HTR-8/SVneo (cell line): Measurements from ENCODE around the gene AOAH.
"Not testable (repeated sequence)": the region's sequence is repeated elsewhere in the genome, so short reads cannot be mapped to it uniquely, and the experiment has no call there.

Experiments
- DNase-seq: peaks from one replicate; pipeline ENCODE4 v3.0.0; 2011; ENCODE audit warnings: low spot score, mixed read lengths; ENCODE audit not compliant: insufficient read length
- FAIRE-seq: peaks from 2 replicates; lab custom pipeline; 2011; peaks lifted over from hg19 to GRCh38; lab: Jason Lieb, UNC

The AOAH gene

GRCh38 chr7:36661135-36661840 is 63.0 kb downstream of the AOAH start:
- DNase-seq: no peak
- no peak for FAIRE-seq

GRCh38 chr7:36659638-36660341 is 64.5 kb downstream of the AOAH start:
- DNase-seq: no peak
- no peak for FAIRE-seq

- peak; percentile 67 for FAIRE-seq
- no peak for DNase-seq
Measured at GRCh38 chr7:36659172-36659516, 65.2 kb downstream of the AOAH start.

- FAIRE-seq (peak; percentile 83), DNase-seq (peak; percentile 56)
Measured at GRCh38 chr7:36658335-36659171, 65.7 kb downstream of the AOAH start.

- DNase-seq (no peak), FAIRE-seq (no peak)
Measured at GRCh38 chr7:36657036-36657660, 67.1 kb downstream of the AOAH start.

- DNase-seq (no peak), FAIRE-seq (no peak)
Measured at GRCh38 chr7:36654436-36654835, 69.9 kb downstream of the AOAH start.

- FAIRE-seq (no peak), DNase-seq (no peak)
Measured at GRCh38 chr7:36653663-36654355, 70.5 kb downstream of the AOAH start.

- peak; percentile 20 for FAIRE-seq
- DNase-seq: no peak
Measured at GRCh38 chr7:36653008-36653662, 71.2 kb downstream of the AOAH start.

- no peak for FAIRE-seq
- DNase-seq: no peak
Measured at GRCh38 chr7:36652431-36652830, 71.9 kb downstream of the AOAH start.

- DNase-seq: no peak
- FAIRE-seq: no peak
Measured at GRCh38 chr7:36651404-36651803, 72.9 kb downstream of the AOAH start.

- FAIRE-seq (no peak), DNase-seq (no peak)
Measured at GRCh38 chr7:36650766-36651312, 73.5 kb downstream of the AOAH start.

- DNase-seq (no peak), FAIRE-seq (no peak)
Measured at GRCh38 chr7:36650320-36650719, 74.0 kb downstream of the AOAH start.

- DNase-seq, FAIRE-seq: not testable (repeated sequence)
Measured at GRCh38 chr7:36649319-36649718, 75.0 kb downstream of the AOAH start.

GRCh38 chr7:36648441-36648840 is 75.9 kb downstream of the AOAH start:
- FAIRE-seq (no peak), DNase-seq (no peak)

- no peak for FAIRE-seq
- no peak for DNase-seq
Measured at GRCh38 chr7:36644625-36645422, 79.5 kb downstream of the AOAH start.

GRCh38 chr7:36642414-36642813 is 81.9 kb downstream of the AOAH start:
- DNase-seq: no peak

GRCh38 chr7:36642010-36642409 is 82.3 kb downstream of the AOAH start:
- FAIRE-seq: no peak
- DNase-seq: no peak

More at GRCh38 chr7:36642414-36642813, 81.9 kb downstream of the AOAH start:
- FAIRE-seq: no peak

GRCh38 chr7:36640682-36641081 is 83.6 kb downstream of the AOAH start:
- DNase-seq (no peak), FAIRE-seq (no peak)
